Activated CD4-positive, alpha-beta memory T cell treated with anti-CD3 and anti-CD28 coated beads for 36 hours (primary cell): ENCODE measurements around the gene HES5. TPM values are rescaled to one million over a fixed set of nuclear protein-coding genes. Genes with fewer than 3 reads are reported as not detected.

Experiments
- CTCF ChIA-PET: fragments of 350-600 bp; sonication (Branson Sonifier 250); formaldehyde crosslinking; loops from one replicate; lab custom pipeline; 2021; ENCODE audit warnings: antibody characterized with exemption, inconsistent platforms; lab: Charles Lee
- POLR2A ChIA-PET: fragments of 350-600 bp; sonication (Branson Sonifier 250); formaldehyde crosslinking; loops from one replicate; lab custom pipeline; 2021; ENCODE audit warnings: antibody characterized with exemption; lab: Charles Lee
- DNase-seq: peaks from one replicate; pipeline ENCODE4 v3.0.0-alpha.2; 2020
- H3K27ac Mint-ChIP-seq: one replicate; pipeline ENCODE4 v1.8.0; 2021; ENCODE audit warnings: mixed read lengths
- H3K27me3 Mint-ChIP-seq: one replicate; pipeline ENCODE4 v1.8.0; 2021; ENCODE audit warnings: mixed read lengths
- H3K36me3 Mint-ChIP-seq: one replicate; pipeline ENCODE4 v1.8.0; 2021; ENCODE audit warnings: mixed read lengths
- H3K4me1 Mint-ChIP-seq: one replicate; pipeline ENCODE4 v1.8.0; 2021; ENCODE audit warnings: low read depth, mixed read lengths
- H3K4me3 Mint-ChIP-seq: one replicate; pipeline ENCODE4 v1.8.0; 2021; ENCODE audit warnings: mild to moderate bottlenecking, mixed read lengths
- H3K9me3 Mint-ChIP-seq: one replicate; pipeline ENCODE4 v1.8.0; 2021; ENCODE audit warnings: mixed read lengths
- intact Hi-C: fragments of 100-400 bp; cut with micrococcal nuclease; formaldehyde crosslinking; loops from one replicate; pipeline ENCODE4 v1.15.1; 2023
- total RNA-seq, 2 experiments: library from RNA; stranded (reverse); gene quantifications; one replicate each; pipeline ENCODE4 v1.2.3, GENCODE V29; 2021

The HES5 gene
- total RNA-seq, 2 experiments from 2014 or later: 0.17 TPM; not detected in 1

- intact Hi-C loops: no loop called here
- POLR2A ChIA-PET: interaction anchor here (1.8 to 3.4 kb wide), 2 partner anchors 17 to 19 kb away, joined by 7 to 16 read pairs; no protein-coding TSS in a partner anchor
- H3K4me3 Mint-ChIP-seq: no peak overlapping the region
- DNase-seq: no peak
- H3K27ac Mint-ChIP-seq: no peak overlapping the region
- peaks cover 9% of the 10 kb centered on the region for H3K27me3 Mint-ChIP-seq
- peaks cover 32% of the 10 kb centered on the region for H3K4me1 Mint-ChIP-seq
- no peaks in the 10 kb centered on the region for H3K36me3 Mint-ChIP-seq
- H3K9me3 Mint-ChIP-seq: no peaks in the 10 kb centered on the region
- CTCF ChIA-PET: interaction anchor here (1.0 to 2.4 kb wide), 3 partner anchors 19 to 137 kb away, joined by 3 to 10 read pairs (median 6); partner anchors contain the start of genes MORN1 and RER1
Measured at GRCh38 chr1:2528611-2528965, 1.5 kb downstream of the HES5 start.

- no peaks in the 10 kb centered on the region for H3K36me3 Mint-ChIP-seq
- peaks cover 9% of the 10 kb centered on the region for H3K27me3 Mint-ChIP-seq
- intact Hi-C loops: no loop called here
- peaks cover 37% of the 10 kb centered on the region for H3K4me1 Mint-ChIP-seq
- H3K4me3 Mint-ChIP-seq: no peak overlapping the region
- no peak for DNase-seq
- no peaks in the 10 kb centered on the region for H3K9me3 Mint-ChIP-seq
- POLR2A ChIA-PET: no interaction called here
- CTCF ChIA-PET: interaction anchor here (2.4 kb wide), 1 partner anchor 19 kb away, joined by 10 read pairs; no protein-coding TSS in a partner anchor
- no peak overlapping the region for H3K27ac Mint-ChIP-seq
Measured at GRCh38 chr1:2528016-2528415, 2.0 kb downstream of the HES5 start.

- Mint-ChIP-seq H3K9me3 (no peaks in the 10 kb centered on the region), H3K4me1 (peaks cover 42% of the 10 kb centered on the region), H3K27ac (no peak overlapping the region), H3K4me3 (no peak overlapping the region), H3K36me3 (no peaks in the 10 kb centered on the region), H3K27me3 (peaks cover 9% of the 10 kb centered on the region)
- DNase-seq: no peak
- POLR2A ChIA-PET: interaction anchor here (1.6 to 4.7 kb wide), 4 partner anchors 19 to 227 kb away, joined by 3 to 53 read pairs (median 15); partner anchors contain the start of gene TNFRSF14
- intact Hi-C loops: loop anchor here (2.0 kb wide), 2 partner anchors 51 to 609 kb away; partner anchors contain the start of gene TMEM52
- CTCF ChIA-PET: interaction anchor here (0.8 kb wide), 1 partner anchor 113 kb away, joined by 6 read pairs; no protein-coding TSS in a partner anchor
Measured at GRCh38 chr1:2527556-2527860, 2.6 kb downstream of the HES5 start.

- Mint-ChIP-seq H3K27ac (peak overlapping the region; percentile 38), H3K4me1 (peaks cover 45% of the 10 kb centered on the region), H3K9me3 (no peaks in the 10 kb centered on the region), H3K4me3 (peak overlapping the region; percentile 62), H3K36me3 (no peaks in the 10 kb centered on the region), H3K27me3 (peaks cover 9% of the 10 kb centered on the region)
- CTCF ChIA-PET: interaction anchor here (0.8 to 4.2 kb wide), 6 partner anchors 13 to 114 kb away, joined by 4 to 29 read pairs (median 6); partner anchors contain the start of genes PEX10 and PRXL2B
- POLR2A ChIA-PET: interaction anchor here (1.4 to 4.7 kb wide), 10 partner anchors 15 to 226 kb away, joined by 3 to 53 read pairs (median 11); partner anchors contain the start of genes MORN1, RER1 and TNFRSF14
- DNase-seq: peak; percentile 88
- intact Hi-C loops: loop anchor here (1.0 to 2.0 kb wide), 6 partner anchors 21 to 608 kb away; partner anchors contain the start of genes PEX10, PRXL2B and TMEM52
Measured at GRCh38 chr1:2526824-2527555, 3.1 kb downstream of the HES5 start.

- ChIA-PET CTCF (interaction anchor here (0.8 to 4.2 kb wide), 13 partner anchors 14 to 331 kb away, joined by 3 to 29 read pairs (median 4); partner anchors contain the start of genes PEX10, PRXL2B and TNFRSF14), POLR2A (interaction anchor here (0.8 to 4.7 kb wide), 12 partner anchors 16 to 225 kb away, joined by 3 to 53 read pairs (median 10); partner anchors contain the start of genes MORN1, RER1 and TNFRSF14)
- Mint-ChIP-seq H3K27ac (peak within 1 kb of the TSS; percentile 92), H3K4me3 (peak within 1 kb of the TSS; percentile 85), H3K9me3 (no peaks in the 10 kb centered on the region), H3K36me3 (no peaks in the 10 kb centered on the region), H3K27me3 (peaks cover 5% of the 10 kb centered on the region), H3K4me1 (peaks cover 45% of the 10 kb centered on the region)
- DNase-seq: peak; percentile 92
- intact Hi-C loops: loop anchor here (1.0 to 2.0 kb wide), 6 partner anchors 22 to 607 kb away; partner anchors contain the start of genes PEX10, PRXL2B and TMEM52
Measured at GRCh38 chr1:2525920-2526823, 3.9 kb downstream of the HES5 start, which contains the start of gene PANK4. Gene PANK4 (minus strand): TSS chr1:2526596. CDS start chr1:2526587, 9 bp downstream.

GRCh38 chr1:2525572-2525919 is 4.5 kb downstream of the HES5 start:
- H3K36me3 Mint-ChIP-seq: peaks cover 6% of the 10 kb centered on the region
- H3K27ac Mint-ChIP-seq: peak overlapping the region; percentile 63
- intact Hi-C loops: no loop called here
- peaks cover 43% of the 10 kb centered on the region for H3K4me1 Mint-ChIP-seq
- ChIA-PET CTCF (interaction anchor here (0.7 to 4.2 kb wide), 13 partner anchors 14 to 331 kb away, joined by 3 to 29 read pairs (median 4); partner anchors contain the start of genes FAAP20, PEX10 and TNFRSF14), POLR2A (interaction anchor here (0.8 to 4.7 kb wide), 11 partner anchors 16 to 134 kb away, joined by 3 to 53 read pairs (median 10); partner anchors contain the start of genes MORN1, RER1 and TNFRSF14)
- H3K4me3 Mint-ChIP-seq: peak overlapping the region; percentile 85
- H3K27me3 Mint-ChIP-seq: peaks cover 1% of the 10 kb centered on the region
- no peaks in the 10 kb centered on the region for H3K9me3 Mint-ChIP-seq
- DNase-seq: no peak

GRCh38 chr1:2523891-2524609 is 6.0 kb downstream of the HES5 start:
- ChIA-PET POLR2A (interaction anchor here (0.8 to 4.7 kb wide), 7 partner anchors 9 to 62 kb away, joined by 3 to 53 read pairs (median 5); partner anchors contain the start of gene PRXL2B), CTCF (interaction anchor here (0.8 to 4.2 kb wide), 8 partner anchors 19 to 329 kb away, joined by 3 to 29 read pairs (median 4); partner anchors contain the start of gene FAAP20)
- no peaks in the 10 kb centered on the region for H3K9me3 Mint-ChIP-seq
- peak overlapping the region; percentile 87 for H3K27ac Mint-ChIP-seq
- H3K4me1 Mint-ChIP-seq: peaks cover 41% of the 10 kb centered on the region
- peaks cover 1% of the 10 kb centered on the region for H3K27me3 Mint-ChIP-seq
- peaks cover 8% of the 10 kb centered on the region for H3K36me3 Mint-ChIP-seq
- intact Hi-C loops: loop anchor here (1.0 kb wide), 1 partner anchor 325 kb away; no protein-coding TSS in a partner anchor
- peak overlapping the region; percentile 85 for H3K4me3 Mint-ChIP-seq
- peak; percentile 68 for DNase-seq

- Mint-ChIP-seq H3K9me3 (no peaks in the 10 kb centered on the region), H3K4me3 (peak overlapping the region; percentile 85), H3K36me3 (peaks cover 12% of the 10 kb centered on the region), H3K4me1 (peaks cover 36% of the 10 kb centered on the region), H3K27me3 (peaks cover 1% of the 10 kb centered on the region), H3K27ac (peak overlapping the region; percentile 87)
- intact Hi-C loops: loop anchor here (1.0 kb wide), 1 partner anchor 324 kb away; no protein-coding TSS in a partner anchor
- POLR2A ChIA-PET: interaction anchor here (1.0 to 4.7 kb wide), 3 partner anchors 23 to 62 kb away, joined by 5 to 53 read pairs (median 14); partner anchors contain the start of gene PRXL2B
- CTCF ChIA-PET: interaction anchor here (0.8 to 4.2 kb wide), 7 partner anchors 20 to 328 kb away, joined by 3 to 29 read pairs (median 4); partner anchors contain the start of gene FAAP20
- peak; percentile 50 for DNase-seq
Measured at GRCh38 chr1:2523191-2523890, 6.7 kb downstream of the HES5 start.

- POLR2A ChIA-PET: no interaction called here
- H3K36me3 Mint-ChIP-seq: peaks cover 12% of the 10 kb centered on the region
- intact Hi-C loops: no loop called here
- H3K9me3 Mint-ChIP-seq: no peaks in the 10 kb centered on the region
- peaks cover 33% of the 10 kb centered on the region for H3K4me1 Mint-ChIP-seq
- no peak overlapping the region for H3K4me3 Mint-ChIP-seq
- no peak for DNase-seq
- H3K27me3 Mint-ChIP-seq: peaks cover 1% of the 10 kb centered on the region
- CTCF ChIA-PET: no interaction called here
- no peak overlapping the region for H3K27ac Mint-ChIP-seq
Measured at GRCh38 chr1:2522230-2522629, 7.8 kb downstream of the HES5 start.

- H3K4me1 Mint-ChIP-seq: peaks cover 28% of the 10 kb centered on the region
- DNase-seq: no peak
- no peak overlapping the region for H3K27ac Mint-ChIP-seq
- H3K27me3 Mint-ChIP-seq: no peaks in the 10 kb centered on the region
- no peaks in the 10 kb centered on the region for H3K9me3 Mint-ChIP-seq
- intact Hi-C loops: no loop called here
- H3K4me3 Mint-ChIP-seq: no peak overlapping the region
- H3K36me3 Mint-ChIP-seq: peaks cover 20% of the 10 kb centered on the region
- CTCF ChIA-PET: no interaction called here
- POLR2A ChIA-PET: no interaction called here
Measured at GRCh38 chr1:2520806-2521205, 9.3 kb downstream of the HES5 start.
